ENCODE data around the gene TBRG1.
A peak's percentile ranks its signal among the peaks of the same experiment; 100 is the strongest.

Gene TBRG1

DNA sequence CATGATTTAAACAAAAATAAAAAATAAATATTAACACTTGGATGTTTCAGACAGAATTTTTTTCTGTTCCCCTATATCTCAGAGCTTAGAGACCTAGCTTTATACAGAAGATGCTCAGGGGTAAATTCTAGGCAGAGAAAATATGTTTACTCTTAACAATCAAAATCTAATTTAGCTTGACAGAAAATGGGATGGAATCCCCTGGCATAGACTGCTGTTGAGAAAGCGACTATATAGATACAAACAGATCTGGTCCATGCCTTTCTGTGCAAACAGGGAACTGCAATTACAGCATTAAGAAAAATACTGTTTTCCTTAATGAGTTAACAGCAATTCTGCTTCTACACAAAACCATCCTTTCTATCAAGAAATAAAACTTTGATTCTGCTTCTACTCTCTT is 36.3 kb downstream of the TBRG1 start:
- no peak for DNase-seq (ENCODE audit: low read depth in 2 of 2)

DNA sequence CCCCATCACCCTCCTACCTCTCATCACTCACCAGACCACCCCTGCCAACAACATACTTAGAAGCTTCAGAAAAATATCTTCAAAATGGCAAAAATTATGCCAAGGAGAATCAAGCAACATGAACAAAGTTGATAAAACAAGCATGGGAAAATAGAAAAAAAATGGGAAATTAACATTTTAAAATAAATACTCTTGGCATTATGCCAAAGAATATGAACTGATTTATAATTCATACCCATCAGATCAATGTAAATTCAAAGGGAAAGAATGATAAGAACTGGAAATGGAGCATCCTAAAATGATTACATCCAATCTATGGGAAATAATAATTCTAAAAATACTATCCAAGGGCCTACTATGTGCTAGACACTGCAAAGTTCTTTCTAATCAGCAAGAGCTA is 38.9 kb downstream of the TBRG1 start:
- DNase-seq (ENCODE audit: low read depth in 2 of 2) = no peak

DNA sequence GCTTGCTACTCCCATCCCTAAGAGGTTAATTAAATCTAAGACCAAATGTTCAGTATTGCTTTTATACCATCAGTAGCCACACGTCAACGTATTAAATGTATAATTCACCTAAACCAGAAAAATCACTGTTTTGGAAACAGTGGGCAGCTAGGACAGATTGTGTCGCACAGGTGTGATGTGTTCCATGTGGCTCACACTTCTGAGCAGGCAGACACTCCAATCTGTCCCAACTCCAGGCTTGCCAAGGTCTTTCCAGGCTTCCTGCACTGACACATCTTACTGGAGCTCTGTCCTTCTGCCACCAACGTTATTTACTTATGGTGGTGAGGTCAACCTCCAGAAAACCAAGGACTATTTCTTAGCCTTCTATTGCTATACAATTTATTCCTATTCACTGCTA is 39.4 kb downstream of the TBRG1 start:
- DNase-seq (ENCODE audit: low read depth in 2 of 2) = no peak

DNA sequence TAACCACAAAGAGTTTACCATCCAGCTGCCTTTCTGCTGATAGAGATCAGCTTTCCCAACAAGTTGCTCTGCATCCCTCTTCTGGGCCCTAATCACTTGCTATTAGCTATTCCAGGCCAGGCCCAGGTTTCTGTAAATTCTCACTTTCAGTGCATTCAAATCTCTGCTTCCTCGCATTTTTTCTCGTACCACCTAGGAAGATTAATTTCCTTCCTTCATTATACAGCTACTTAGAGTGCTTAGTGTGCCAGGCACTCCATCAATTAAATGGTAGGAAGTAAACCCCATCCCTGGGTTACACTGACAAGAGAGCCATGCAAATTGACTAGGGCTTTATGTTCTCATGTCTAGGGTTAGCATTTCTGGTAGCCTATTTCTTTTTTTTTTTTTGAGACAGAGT is 41.2 kb downstream of the TBRG1 start:
- no peak for DNase-seq (ENCODE audit: low read depth in 2 of 2)

DNA sequence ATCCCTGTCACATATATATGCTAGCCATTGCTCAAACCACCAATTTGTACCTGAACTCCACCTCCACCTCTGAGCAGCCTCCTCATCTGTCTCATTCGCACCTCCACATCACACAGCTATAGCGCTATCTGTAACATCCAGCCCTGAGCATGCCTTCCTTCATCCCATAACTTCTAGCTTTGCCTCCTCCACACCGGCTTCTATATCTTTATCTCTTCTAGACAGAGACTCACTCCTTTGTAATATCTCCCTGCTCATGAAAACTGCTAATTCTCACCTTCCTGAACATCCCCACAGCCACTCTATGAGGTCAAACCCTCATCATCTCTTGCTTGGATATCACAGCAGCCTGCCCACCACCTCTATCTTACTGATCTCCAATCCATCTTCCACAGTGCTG is 44.9 kb downstream of the TBRG1 start:
- DNase-seq (ENCODE audit: low read depth in 2 of 2) = no peak

DNA sequence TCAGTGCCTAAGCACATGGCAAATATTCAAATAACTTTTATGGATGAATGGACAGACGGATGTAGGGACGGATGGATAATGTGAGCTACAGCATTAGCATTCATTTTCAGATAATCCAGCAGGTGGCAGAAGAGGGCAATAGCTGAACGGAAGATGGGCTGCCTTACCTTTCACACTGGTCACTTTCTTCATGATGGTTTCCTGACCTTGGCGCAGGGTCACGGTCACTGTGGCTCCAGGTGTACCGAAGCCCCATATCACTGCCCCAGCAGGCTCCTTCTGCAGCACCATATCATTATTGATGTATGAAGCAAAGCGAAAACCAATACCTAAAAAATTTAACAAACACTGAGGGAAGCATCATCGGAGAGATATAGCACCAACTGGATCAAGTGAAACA is 46.5 kb downstream of the TBRG1 start:
- DNase-seq (ENCODE audit: low read depth in 2 of 2) = peak in 1 of 2 donors; percentile 25

DNA sequence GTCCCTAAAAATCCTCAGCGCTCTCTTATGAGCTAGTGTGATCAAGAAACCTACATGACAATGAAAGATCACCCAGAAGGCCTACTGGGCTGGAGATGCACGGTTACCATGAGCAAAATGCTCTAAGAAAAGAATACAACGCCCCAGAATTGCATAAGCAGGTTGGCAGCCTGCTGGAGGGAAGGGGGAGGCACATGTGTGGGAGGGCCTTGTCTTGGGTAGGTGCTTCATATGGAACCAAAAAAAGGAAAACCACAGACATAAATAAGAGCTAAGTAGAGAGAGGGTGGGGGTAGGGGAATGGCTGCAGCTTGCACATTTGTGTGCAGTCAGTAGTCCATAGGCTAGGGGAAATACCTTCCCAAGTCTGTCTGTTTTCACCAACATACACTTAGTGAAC is 48.1 kb downstream of the TBRG1 start:
- DNase-seq (ENCODE audit: low read depth in 2 of 2) = no peak

DNA sequence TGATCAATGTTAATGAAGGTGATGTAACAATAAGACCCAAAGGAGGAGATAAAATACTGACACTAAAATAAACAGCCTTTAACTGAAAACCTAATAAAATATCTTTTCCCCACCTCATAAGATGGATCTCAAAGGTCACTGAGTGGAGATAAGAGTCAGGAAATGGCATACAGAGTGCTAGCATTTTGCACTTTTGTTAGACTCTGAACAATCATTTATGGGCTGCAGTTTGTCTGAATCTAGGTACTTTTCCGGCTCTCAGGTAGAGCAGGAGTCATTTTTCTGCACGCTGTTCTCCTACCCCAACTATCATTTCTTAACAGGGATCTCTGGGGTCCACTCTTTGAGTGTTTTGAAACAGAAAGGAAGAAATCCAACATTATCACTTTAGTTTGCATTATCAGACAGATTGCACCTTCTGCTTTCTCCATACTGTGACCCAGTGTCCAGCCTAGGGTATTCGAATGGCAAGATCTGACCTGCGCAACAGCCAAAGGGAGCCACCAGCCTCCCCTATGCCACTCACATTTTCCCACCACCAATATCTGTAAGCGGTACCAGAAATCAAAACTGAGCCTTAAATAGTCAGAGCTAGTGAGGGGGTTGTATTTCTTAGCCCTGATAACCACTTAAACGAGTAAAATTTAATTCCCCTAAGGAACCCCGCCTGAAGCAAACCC is 50.0 kb downstream of the TBRG1 start:
- DNase-seq (ENCODE audit: low read depth in 2 of 2) = no peak

DNA sequence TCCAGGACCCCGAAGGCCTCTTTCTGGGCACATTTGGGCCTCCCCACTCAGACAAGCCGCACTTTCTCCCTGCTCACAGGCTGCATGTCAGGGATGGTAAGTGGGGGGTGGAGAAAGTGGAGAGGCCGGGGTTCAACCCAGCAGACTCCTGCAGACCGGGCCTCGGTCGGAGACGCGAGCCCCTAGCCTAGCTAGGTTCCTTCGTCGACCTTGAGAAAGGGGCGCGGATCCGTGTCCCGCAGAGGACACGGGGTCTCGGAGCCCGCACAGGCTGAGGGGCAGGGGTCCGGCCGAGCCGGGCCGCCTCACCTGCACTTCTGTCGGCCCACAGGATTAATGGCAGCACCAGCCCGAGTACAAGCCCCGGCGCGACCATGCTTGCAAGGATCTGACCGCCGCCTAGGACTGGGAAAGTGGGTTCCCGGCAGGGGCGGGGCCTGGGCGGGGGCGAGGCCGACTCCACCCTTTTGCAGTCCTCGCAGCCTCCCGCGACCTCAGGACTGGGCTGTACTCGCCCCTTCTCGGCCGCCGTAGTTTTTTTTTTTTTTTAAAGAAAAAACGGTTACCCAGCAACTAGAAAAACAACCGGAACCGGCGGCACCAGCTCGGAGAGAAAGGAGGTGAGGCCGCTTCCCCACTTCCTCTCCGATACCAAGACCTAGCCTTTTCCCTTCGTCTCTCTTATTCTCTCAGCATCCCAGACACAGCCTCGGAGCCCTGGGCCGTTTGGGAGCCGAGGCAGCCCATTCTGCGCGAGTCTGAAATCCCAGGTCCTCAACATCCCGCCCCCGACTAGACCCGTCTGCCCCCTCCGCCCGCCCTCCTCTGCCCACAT is 50.9 kb downstream of the TBRG1 start, which contains the start of the genes SIAE and SPA17:
Gene SIAE, minus strand, starts transcription at position 407 of the 835 bp plus-strand sequence. Its CDS starts 31 bp downstream, at position 376.
Gene SPA17, plus strand, starts transcription at position 572 of the 835 bp plus-strand sequence. CDS start 1,361 bp downstream, outside the sequence.
- DNase-seq (ENCODE audit: low read depth in 2 of 2) = peak; percentile 83 to 84

DNA sequence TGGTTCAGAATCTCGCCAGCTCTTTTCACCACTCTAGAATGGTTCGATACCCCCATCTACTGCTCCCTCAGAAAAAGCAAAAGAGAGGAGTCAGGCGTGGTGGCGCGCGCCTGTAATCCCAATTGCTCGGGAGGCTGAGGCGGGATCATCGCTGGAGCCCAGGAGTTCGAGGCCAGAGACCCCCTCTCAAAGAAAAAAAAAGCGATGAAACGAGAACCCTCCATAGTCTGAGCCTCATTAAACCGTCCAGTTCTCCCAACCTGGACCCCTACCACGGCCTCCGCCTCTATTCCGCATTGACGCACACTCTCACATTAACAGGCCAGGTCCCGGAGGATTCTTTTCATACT is 51.5 kb downstream of the TBRG1 start:
- DNase-seq (ENCODE audit: low read depth in 2 of 2) = no peak

DNA sequence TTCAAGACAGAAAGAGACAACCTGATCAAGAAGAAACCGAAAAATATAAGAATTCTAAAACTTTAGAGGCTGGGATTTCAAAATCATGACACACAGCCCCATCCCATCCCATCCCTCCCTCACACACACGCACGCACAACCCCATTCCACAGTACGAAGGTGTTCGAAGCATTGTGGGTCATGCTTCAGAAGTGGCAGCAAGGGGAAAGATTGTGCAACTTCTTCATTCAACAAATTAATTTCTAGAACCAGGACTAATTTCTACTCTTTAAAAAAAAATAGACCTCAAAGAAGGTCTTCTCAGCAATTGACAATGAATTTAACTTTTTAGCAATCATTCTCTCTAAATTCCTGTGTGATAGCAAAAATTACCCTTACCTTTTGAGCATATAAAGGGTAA is 51.9 kb downstream of the TBRG1 start:
- DNase-seq (ENCODE audit: low read depth in 2 of 2) = no peak

DNA sequence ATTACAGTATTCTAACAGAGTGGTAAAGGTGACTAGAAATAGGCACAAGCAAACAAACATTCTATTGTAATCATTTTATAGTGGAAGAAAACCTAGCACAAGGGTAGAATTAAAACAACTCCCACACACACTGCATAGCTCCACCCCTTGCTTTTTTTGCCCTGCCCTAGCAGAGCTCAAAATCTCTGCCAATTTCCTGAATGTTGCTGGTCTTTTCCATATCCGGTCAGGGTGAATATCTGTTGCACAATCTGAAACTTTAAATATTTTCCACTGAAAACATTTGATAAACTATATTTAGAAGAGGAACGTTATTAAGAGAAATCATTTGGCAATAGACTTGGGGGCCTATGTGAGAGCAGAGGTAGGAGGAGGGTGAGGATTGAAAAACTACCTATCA is 53.7 kb downstream of the TBRG1 start:
- no peak for DNase-seq (ENCODE audit: low read depth in 2 of 2)

DNA sequence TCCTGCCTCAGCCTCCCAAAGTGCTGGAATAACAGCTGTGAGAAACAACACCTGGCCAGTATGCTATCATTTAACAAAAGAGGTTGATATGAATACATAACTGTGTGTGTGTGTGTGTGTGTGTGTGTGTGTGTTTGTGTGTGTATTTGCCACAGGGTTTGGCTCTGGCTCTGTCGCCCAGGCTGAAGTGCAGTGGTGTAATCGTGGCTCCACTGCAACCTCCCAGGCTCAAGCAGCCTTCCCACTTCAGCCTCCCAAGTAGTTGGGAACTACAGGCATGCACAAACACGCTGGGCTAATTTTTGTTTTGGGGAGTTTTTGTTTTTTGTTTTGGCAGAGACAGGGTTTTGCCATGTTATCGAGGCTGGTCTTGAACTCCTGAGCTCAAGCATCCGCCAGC is 55.8 kb downstream of the TBRG1 start:
- DNase-seq (ENCODE audit: low read depth in 2 of 2) = no peak

DNA sequence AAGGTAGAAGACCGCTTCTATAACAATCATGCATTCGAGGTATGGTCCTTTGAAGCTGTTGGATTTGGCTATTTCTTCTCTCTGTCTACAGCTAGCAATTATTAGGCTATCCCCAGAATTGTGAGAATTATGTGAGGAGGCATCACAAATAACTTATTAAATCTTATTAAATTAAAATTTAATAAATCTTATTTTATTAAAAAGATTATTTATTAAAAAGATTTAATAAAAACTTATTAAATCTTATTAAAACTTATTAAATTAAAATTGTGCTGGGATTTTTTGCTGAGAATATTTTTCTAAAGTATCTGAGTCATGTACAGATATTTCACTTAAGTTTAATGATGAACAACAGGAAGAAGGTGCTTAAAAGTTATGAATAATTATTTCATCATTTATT is 58.8 kb downstream of the TBRG1 start:
- no peak for DNase-seq (ENCODE audit: low read depth in 2 of 2)

DNA sequence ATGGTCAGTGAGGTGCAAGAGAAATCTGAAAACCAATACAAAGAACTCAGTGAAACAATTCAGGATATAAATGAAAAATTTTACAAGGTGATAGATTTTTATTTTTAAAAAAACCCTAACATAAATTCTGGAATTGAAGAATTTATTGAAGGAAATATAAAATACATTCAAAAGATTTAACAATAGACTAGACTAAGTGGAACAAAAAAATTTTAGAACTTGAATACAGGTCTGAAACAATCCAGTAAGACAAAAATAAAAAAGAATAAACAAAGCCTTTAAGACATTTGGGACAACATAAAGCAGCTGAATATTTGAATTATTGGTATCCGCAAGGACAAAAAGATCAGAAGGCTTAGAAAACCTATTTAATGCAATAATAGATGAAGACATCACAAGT is 59.8 kb downstream of the TBRG1 start:
- DNase-seq (ENCODE audit: low read depth in 2 of 2) = no peak
